Nephron progenitor cell (in vitro differentiated cells): ENCODE results near the gene KCNJ3.
"Not testable (repeated sequence)": the region's sequence is repeated elsewhere in the genome, so short reads cannot be mapped to it uniquely, and the experiment has no call there.

Experiments
- DNase-seq: peaks from one replicate; pipeline ENCODE4 v3.0.0; 2021
- H3K27ac Mint-ChIP-seq: 2 replicates; pipeline ENCODE4 v1.8.0; 2021; ENCODE audit warnings: mild to moderate bottlenecking, moderate library complexity, mixed read lengths
- H3K27me3 Mint-ChIP-seq: 2 replicates; pipeline ENCODE4 v1.8.0; 2021; ENCODE audit warnings: mild to moderate bottlenecking, low read depth, mixed read lengths; ENCODE audit not compliant: poor library complexity
- H3K36me3 Mint-ChIP-seq: 2 replicates; pipeline ENCODE4 v1.8.0; 2021; ENCODE audit warnings: low read depth, mixed read lengths
- H3K4me1 Mint-ChIP-seq: 2 replicates; pipeline ENCODE4 v1.8.0; 2021; ENCODE audit warnings: mixed read lengths
- H3K4me3 Mint-ChIP-seq: 2 replicates; pipeline ENCODE4 v1.8.0; 2021; ENCODE audit warnings: mild to moderate bottlenecking, moderate library complexity, mixed read lengths
- H3K9me3 Mint-ChIP-seq: 2 replicates; pipeline ENCODE4 v1.8.0; 2021; ENCODE audit warnings: mild to moderate bottlenecking, moderate library complexity, mixed read lengths
- CTCF ChIP-seq: fragments of 200-600 bp; sonication (generic); IDR thresholded peaks from 2 replicates; pipeline ENCODE4 v1.5.0; 2021; ENCODE audit warnings: antibody characterized with exemption

The KCNJ3 gene

GRCh38 chr2:154849482-154849881, 151.0 kb downstream of the KCNJ3 start:
- H3K27ac Mint-ChIP-seq, result no peak overlapping the region
- no peaks in the 10 kb centered on the region for H3K4me1 Mint-ChIP-seq
- no peak for TF ChIP-seq CTCF
- no peak for DNase-seq
- no peaks in the 10 kb centered on the region for H3K36me3 Mint-ChIP-seq
- no peaks in the 10 kb centered on the region for H3K9me3 Mint-ChIP-seq
- H3K4me3 Mint-ChIP-seq, result no peak overlapping the region
- H3K27me3 Mint-ChIP-seq, result no peaks in the 10 kb centered on the region

- no peaks in the 10 kb centered on the region for H3K36me3 Mint-ChIP-seq
- no peaks in the 10 kb centered on the region for H3K4me1 Mint-ChIP-seq
- no peak for DNase-seq
- no peak for TF ChIP-seq CTCF
- no peaks in the 10 kb centered on the region for H3K9me3 Mint-ChIP-seq
- H3K27ac Mint-ChIP-seq, result no peak overlapping the region
- H3K4me3 Mint-ChIP-seq, result no peak overlapping the region
- H3K27me3 Mint-ChIP-seq, result peaks cover 3% of the 10 kb centered on the region
Observed at GRCh38 chr2:154850532-154850931, 152.0 kb downstream of the KCNJ3 start.

- DNase-seq, result no peak
- peaks cover 3% of the 10 kb centered on the region for H3K27me3 Mint-ChIP-seq
- no peak overlapping the region for H3K27ac Mint-ChIP-seq
- no peaks in the 10 kb centered on the region for H3K9me3 Mint-ChIP-seq
- no peaks in the 10 kb centered on the region for H3K4me1 Mint-ChIP-seq
- TF ChIP-seq CTCF, result no peak
- H3K4me3 Mint-ChIP-seq, result no peak overlapping the region
- H3K36me3 Mint-ChIP-seq, result no peaks in the 10 kb centered on the region
Observed at GRCh38 chr2:154855138-154855537, 156.6 kb downstream of the KCNJ3 start.

GRCh38 chr2:154867151-154867550, 168.7 kb downstream of the KCNJ3 start:
- H3K27me3 Mint-ChIP-seq, H3K9me3 Mint-ChIP-seq, H3K4me3 Mint-ChIP-seq, H3K36me3 Mint-ChIP-seq, H3K27ac Mint-ChIP-seq, DNase-seq, H3K4me1 Mint-ChIP-seq: not testable (repeated sequence)

GRCh38 chr2:154875999-154876398, 177.5 kb downstream of the KCNJ3 start:
- H3K27ac Mint-ChIP-seq, result no peak overlapping the region
- no peak for DNase-seq
- H3K36me3 Mint-ChIP-seq, result no peaks in the 10 kb centered on the region
- no peaks in the 10 kb centered on the region for H3K4me1 Mint-ChIP-seq
- H3K4me3 Mint-ChIP-seq, result no peak overlapping the region
- TF ChIP-seq CTCF, result no peak
- H3K9me3 Mint-ChIP-seq, result no peaks in the 10 kb centered on the region
- H3K27me3 Mint-ChIP-seq, result no peaks in the 10 kb centered on the region

- Mint-ChIP-seq H3K4me3 (no peak overlapping the region), H3K4me1 (no peaks in the 10 kb centered on the region), H3K27me3 (peaks cover 5% of the 10 kb centered on the region), H3K27ac (no peak overlapping the region), H3K9me3 (no peaks in the 10 kb centered on the region), H3K36me3 (no peaks in the 10 kb centered on the region)
- TF ChIP-seq CTCF, result no peak
- DNase-seq, result no peak
Observed at GRCh38 chr2:154882725-154883124, 184.2 kb downstream of the KCNJ3 start.
